A673 (cell line): ENCODE results near the gene DKKL1.

Source experiments
- EZH2 ChIP-seq: fragments of 200-600 bp; sonication (generic); IDR thresholded peaks from 2 replicates; pipeline ENCODE4 v1.6.1; 2017; ENCODE audit warnings: borderline replicate concordance, low read depth, mild to moderate bottlenecking, mixed read lengths, antibody characterized with exemption, low read length; ENCODE audit not compliant: poor library complexity, severe bottlenecking
- TF ChIP-seq, protein P1 (sequence below): fragments of 300-800, 200-600 bp; sonication (generic); conservative IDR thresholded peaks from 2 replicates; pipeline ENCODE4 v1.5.1; 2017; ENCODE audit warnings: low read depth, mild to moderate bottlenecking, antibody characterized with exemption, low read length, moderate library complexity, mixed read lengths

DNA sequence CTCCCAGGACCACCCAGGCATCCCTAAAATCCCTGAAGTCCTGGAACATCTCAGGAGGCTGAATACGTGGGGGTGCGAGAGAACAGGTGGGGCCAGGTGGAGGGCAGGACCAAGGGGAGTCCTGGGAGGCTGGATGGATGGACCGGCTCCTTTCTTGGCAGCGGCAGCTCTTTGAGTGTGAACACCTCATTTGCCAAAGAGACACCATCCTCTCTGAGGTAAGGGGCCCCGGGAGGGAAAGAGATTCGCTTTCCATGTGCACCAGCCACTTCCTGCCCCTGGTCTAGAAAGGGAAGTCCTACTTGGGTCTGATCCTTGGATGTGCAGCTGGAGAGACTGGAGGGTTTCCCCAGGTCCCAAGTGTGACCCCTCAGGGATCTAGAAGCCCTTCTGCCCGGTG lies 43.4 kb downstream of the DKKL1 start:
- TF ChIP-seq, protein P1, sequence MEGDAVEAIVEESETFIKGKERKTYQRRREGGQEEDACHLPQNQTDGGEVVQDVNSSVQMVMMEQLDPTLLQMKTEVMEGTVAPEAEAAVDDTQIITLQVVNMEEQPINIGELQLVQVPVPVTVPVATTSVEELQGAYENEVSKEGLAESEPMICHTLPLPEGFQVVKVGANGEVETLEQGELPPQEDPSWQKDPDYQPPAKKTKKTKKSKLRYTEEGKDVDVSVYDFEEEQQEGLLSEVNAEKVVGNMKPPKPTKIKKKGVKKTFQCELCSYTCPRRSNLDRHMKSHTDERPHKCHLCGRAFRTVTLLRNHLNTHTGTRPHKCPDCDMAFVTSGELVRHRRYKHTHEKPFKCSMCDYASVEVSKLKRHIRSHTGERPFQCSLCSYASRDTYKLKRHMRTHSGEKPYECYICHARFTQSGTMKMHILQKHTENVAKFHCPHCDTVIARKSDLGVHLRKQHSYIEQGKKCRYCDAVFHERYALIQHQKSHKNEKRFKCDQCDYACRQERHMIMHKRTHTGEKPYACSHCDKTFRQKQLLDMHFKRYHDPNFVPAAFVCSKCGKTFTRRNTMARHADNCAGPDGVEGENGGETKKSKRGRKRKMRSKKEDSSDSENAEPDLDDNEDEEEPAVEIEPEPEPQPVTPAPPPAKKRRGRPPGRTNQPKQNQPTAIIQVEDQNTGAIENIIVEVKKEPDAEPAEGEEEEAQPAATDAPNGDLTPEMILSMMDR, result no peak
- TF ChIP-seq EZH2, result no peak
